Panc1 (cell line): Measurements from ENCODE around the gene CCNQ. TPM values are rescaled to one million over a fixed set of nuclear protein-coding genes. Genes with fewer than 3 reads are reported as not detected.

Source experiments
- ATAC-seq: fragments of 200-7000 bp; cut with Tn5 transposase; 2 replicates; pipeline ENCODE4 v1.9.1; 2020; ENCODE audit warnings: mild to moderate bottlenecking, moderate library complexity
- BruUV-seq: library from RNA; stranded (reverse); fragments of 400-500 nt; replicated peaks from 2 replicates; lab custom pipeline; 2021; lab: Mats Ljungman, UMichigan
- CTCF ChIA-PET: fragments of 300-600 bp; sonication (Branson Sonifier 250); formaldehyde crosslinking; loops from one replicate; lab custom pipeline; 2022; ENCODE audit warnings: antibody characterized with exemption; lab: Charles Lee
- POLR2A ChIA-PET: fragments of 300-600 bp; sonication (Branson Sonifier 250); formaldehyde crosslinking; loops from one replicate; lab custom pipeline; 2022; ENCODE audit warnings: antibody characterized with exemption; lab: Charles Lee
- DNase-seq: peaks from one replicate; pipeline ENCODE4 v3.0.0-alpha.2; 2010; ENCODE audit warnings: low read depth, low spot score
- H3K27ac ChIP-seq: 2 replicates; pipeline ENCODE4 v1.5.1; 2011; ENCODE audit warnings: mild to moderate bottlenecking, low read length, inconsistent platforms
- H3K27me3 ChIP-seq: fragments of 200-500 bp; sonication (Bioruptor generic); 2 replicates; pipeline ENCODE4 v1.6.0; 2014; ENCODE audit warnings: low read length, inconsistent platforms; ENCODE audit not compliant: control insufficient read depth, insufficient read depth
- H3K36me3 ChIP-seq: fragments of 200-500 bp; sonication (Bioruptor generic); 2 replicates; pipeline ENCODE4 v1.5.1; 2014; ENCODE audit warnings: inconsistent platforms, mild to moderate bottlenecking, low read length, moderate library complexity; ENCODE audit not compliant: control insufficient read depth, insufficient read depth
- H3K4me1 ChIP-seq: 2 replicates; pipeline ENCODE4 v1.5.1; 2011; ENCODE audit warnings: inconsistent platforms, mild to moderate bottlenecking, low read length, moderate library complexity; ENCODE audit not compliant: control insufficient read depth, insufficient read depth
- H3K4me3 ChIP-seq, 2 experiments: 2 replicates each; pipeline ENCODE4 v1.5.1; 2011 to 2012; ENCODE audit warnings: low read depth in 2 of 2, low read length in 2 of 2, mild to moderate bottlenecking in 2 of 2, inconsistent platforms in 1 of 2, moderate library complexity in 1 of 2
- H3K9me3 ChIP-seq: fragments of 200-500 bp; sonication (Bioruptor generic); 2 replicates; pipeline ENCODE4 v1.5.1; 2014; ENCODE audit warnings: low read depth, mild to moderate bottlenecking, inconsistent platforms, low read length, moderate library complexity; ENCODE audit not compliant: control insufficient read depth, insufficient read depth
- POLR2AphosphoS5 ChIP-seq: IDR thresholded peaks from 2 replicates; pipeline ENCODE4 v1.6.1; 2012; ENCODE audit warnings: mild to moderate bottlenecking, low read depth, low read length, moderate library complexity
- REST ChIP-seq, 2 experiments: IDR thresholded peaks; 2 replicates each; pipeline ENCODE4 v1.6.1; 2011 to 2012; ENCODE audit warnings: low read depth in 2 of 2, control low read depth in 1 of 2, low read length in 1 of 2, mild to moderate bottlenecking in 1 of 2, moderate library complexity in 1 of 2; ENCODE audit not compliant: insufficient read depth in 1 of 2
- SIN3A ChIP-seq: IDR thresholded peaks from 2 replicates; pipeline ENCODE4 v1.6.1; 2012; ENCODE audit warnings: low read depth, mild to moderate bottlenecking, low read length, moderate library complexity, borderline replicate concordance; ENCODE audit not compliant: insufficient read depth
- TCF7L2 ChIP-seq: IDR thresholded peaks from 2 replicates; pipeline ENCODE4 v1.6.1; 2011; ENCODE audit warnings: mild to moderate bottlenecking, low read depth, low read length, inconsistent platforms
- in situ Hi-C: cut with HindIII; loops from 2 replicates; pipeline ENCODE4 v1.10.0; 2016; ENCODE audit warnings: low sequenced_read_pairs, low pct_unique_long_range_greater_than_20kb
- intact Hi-C: fragments of 100-400 bp; cut with micrococcal nuclease; formaldehyde crosslinking; loops from one replicate; pipeline ENCODE4 v1.10.0; 2022; ENCODE audit not compliant: unreplicated experiment
- total RNA-seq: library from RNA; stranded (reverse); gene quantifications from one replicate; pipeline ENCODE4 v1.2.1, GENCODE V29; 2021; ENCODE audit not compliant: unreplicated experiment
- TF ChIP-seq, protein P1 (sequence below): fragments of 450-650 bp; IDR thresholded peaks from 2 replicates; pipeline ENCODE4 v1.5.1; 2017; ENCODE audit warnings: mild to moderate bottlenecking

The CCNQ gene
- total RNA-seq, 1 experiment from 2014 or later, result 42.1 TPM

DNA sequence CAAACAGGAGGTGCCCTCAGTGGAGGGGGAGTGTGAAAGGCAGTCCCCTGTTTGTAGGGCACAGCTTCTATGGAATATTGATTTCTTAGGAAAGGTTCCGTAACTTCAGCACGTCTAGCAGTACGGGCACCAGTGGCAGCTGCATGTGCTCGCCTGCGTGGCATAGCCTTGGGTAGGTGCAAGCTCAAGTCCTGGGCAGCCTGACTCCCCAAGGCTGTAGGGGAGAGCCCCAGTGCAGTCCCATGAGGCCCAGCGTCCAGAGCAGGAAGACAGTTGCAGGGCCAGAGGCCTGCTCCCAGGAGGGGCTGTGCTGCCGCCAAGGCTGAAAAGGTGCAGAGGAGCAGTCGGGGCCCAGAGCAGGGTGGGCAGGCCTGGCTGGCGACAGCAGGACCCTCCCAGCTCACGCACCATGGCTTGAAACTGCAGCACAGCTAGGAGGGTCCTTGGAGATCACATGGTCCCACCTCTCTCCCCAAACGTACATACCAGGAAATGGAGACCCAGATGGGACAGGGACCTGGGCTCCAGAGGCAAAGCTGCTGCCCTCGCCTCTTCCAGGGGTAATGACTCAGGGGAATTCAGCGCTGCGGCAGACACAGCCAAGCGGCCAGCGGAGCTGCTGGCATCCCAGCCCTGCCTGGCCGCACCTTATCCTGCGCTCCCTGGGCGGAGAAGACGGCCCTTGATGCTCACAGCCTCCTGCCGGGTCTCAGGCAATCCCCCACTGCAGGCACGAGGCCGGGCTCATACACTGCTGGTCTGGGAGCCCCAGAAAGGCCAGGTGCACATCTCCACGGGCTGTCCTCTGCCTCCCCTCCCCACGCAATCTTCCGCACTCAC lies 42.0 kb upstream of the CCNQ start:
- peaks cover 4% of the 10 kb centered on the region for H3K27me3 ChIP-seq
- ATAC-seq, result no peak
- H3K4me3 ChIP-seq, result no peak overlapping the region
- peaks cover 7% of the 10 kb centered on the region for H3K4me1 ChIP-seq
- in situ Hi-C loops (no loop called here), intact Hi-C loops (no loop called here)
- no TSS peak for BruUV-seq
- ChIA-PET CTCF (no interaction called here), POLR2A (interaction anchor here (0.6 kb wide), 1 partner anchor 296 kb away, joined by 4 read pairs; no protein-coding TSS in a partner anchor)
- no peaks in the 10 kb centered on the region for H3K36me3 ChIP-seq
- TF ChIP-seq REST (IDR thresholded peaks at IDR 0.05; ENCODE audit: insufficient read depth in 1 of 2, low read depth in 2 of 2, low read length in 1 of 2) (no peak), SIN3A (no peak), TCF7L2 (no peak), POLR2AphosphoS5 (no peak)
- TF ChIP-seq, protein P1, sequence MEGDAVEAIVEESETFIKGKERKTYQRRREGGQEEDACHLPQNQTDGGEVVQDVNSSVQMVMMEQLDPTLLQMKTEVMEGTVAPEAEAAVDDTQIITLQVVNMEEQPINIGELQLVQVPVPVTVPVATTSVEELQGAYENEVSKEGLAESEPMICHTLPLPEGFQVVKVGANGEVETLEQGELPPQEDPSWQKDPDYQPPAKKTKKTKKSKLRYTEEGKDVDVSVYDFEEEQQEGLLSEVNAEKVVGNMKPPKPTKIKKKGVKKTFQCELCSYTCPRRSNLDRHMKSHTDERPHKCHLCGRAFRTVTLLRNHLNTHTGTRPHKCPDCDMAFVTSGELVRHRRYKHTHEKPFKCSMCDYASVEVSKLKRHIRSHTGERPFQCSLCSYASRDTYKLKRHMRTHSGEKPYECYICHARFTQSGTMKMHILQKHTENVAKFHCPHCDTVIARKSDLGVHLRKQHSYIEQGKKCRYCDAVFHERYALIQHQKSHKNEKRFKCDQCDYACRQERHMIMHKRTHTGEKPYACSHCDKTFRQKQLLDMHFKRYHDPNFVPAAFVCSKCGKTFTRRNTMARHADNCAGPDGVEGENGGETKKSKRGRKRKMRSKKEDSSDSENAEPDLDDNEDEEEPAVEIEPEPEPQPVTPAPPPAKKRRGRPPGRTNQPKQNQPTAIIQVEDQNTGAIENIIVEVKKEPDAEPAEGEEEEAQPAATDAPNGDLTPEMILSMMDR, result no peak
- no peak overlapping the region for H3K27ac ChIP-seq
- H3K9me3 ChIP-seq, result no peaks in the 10 kb centered on the region
- DNase-seq, result no peak

GRCh38 chrX:153640045-153640686 lies 41.2 kb upstream of the CCNQ start:
- Histone ChIP-seq H3K4me3 (no peak overlapping the region), H3K36me3 (no peaks in the 10 kb centered on the region), H3K27ac (no peak overlapping the region), H3K27me3 (peaks cover 4% of the 10 kb centered on the region; the same call in 1 of the 2 replicates), H3K9me3 (no peaks in the 10 kb centered on the region), H3K4me1 (peaks cover 7% of the 10 kb centered on the region)
- in situ Hi-C loops, result no loop called here
- BruUV-seq, result no TSS peak
- TF ChIP-seq SIN3A (no peak), TCF7L2 (no peak), POLR2AphosphoS5 (no peak), REST (IDR thresholded peaks at IDR 0.05; ENCODE audit: insufficient read depth in 1 of 2, low read depth in 2 of 2, low read length in 1 of 2) (no peak)
- TF ChIP-seq, protein P1, result no peak
- ChIA-PET POLR2A (interaction anchor here (0.6 kb wide), 1 partner anchor 295 kb away, joined by 4 read pairs; no protein-coding TSS in a partner anchor), CTCF (no interaction called here)
- ATAC-seq (no peak), DNase-seq (no peak)
- intact Hi-C loops, result no loop called here
